H1 (cell line): Measurements from ENCODE around the gene SARNP. TPM values are rescaled to one million over a fixed set of nuclear protein-coding genes. Genes with fewer than 3 reads are reported as not detected.
A peak's percentile ranks its signal among the peaks of the same experiment; 100 is the strongest.

Source experiments
- CBX5 ChIP-seq: fragments of 300-800, 300-1000 bp; sonication (generic); IDR thresholded peaks from 2 replicates; pipeline ENCODE4 v1.7.1; 2016; ENCODE audit warnings: antibody characterized with exemption, low read length, low read depth
- EP300 ChIP-seq, 2 experiments: IDR thresholded peaks; 1 replicate in 1 of 2; 2 replicates in 1 of 2; pipeline ENCODE4 v1.6.1; 2011 to 2012; ENCODE audit warnings: low read depth in 2 of 2, low read length in 2 of 2, mild to moderate bottlenecking in 2 of 2, borderline replicate concordance in 1 of 2, inconsistent platforms in 1 of 2, moderate library complexity in 1 of 2
- PHF8 ChIP-seq: fragments of 200-600 bp; sonication (generic); conservative IDR thresholded peaks from 2 replicates; pipeline ENCODE4 v1.7.1; 2012; ENCODE audit warnings: low read depth, mild to moderate bottlenecking, inconsistent platforms, low read length, moderate library complexity
- SAP30 ChIP-seq: fragments of 300-600 bp; sonication (generic); IDR thresholded peaks from 2 replicates; pipeline ENCODE4 v1.7.1; 2012; ENCODE audit warnings: low read length, moderate library complexity, mild to moderate bottlenecking, inconsistent platforms; ENCODE audit not compliant: insufficient read depth, insufficient replicate concordance
- SIX5 ChIP-seq: IDR thresholded peaks from 2 replicates; pipeline ENCODE4 v1.6.1; 2011; ENCODE audit warnings: mild to moderate bottlenecking, low read depth, low read length
- polyA plus RNA-seq, 7 experiments: library from polyadenylated mRNA; depleted of rRNA in 3 of 7; stranded (reverse) in 5 of 7; unstranded in 2 of 7; fragments of >200 nt in 5 of 7; fragments of 200-250 nt in 2 of 7; gene quantifications; 1 replicate in 5 of 7; 2 replicates in 1 of 7; 4 replicates in 1 of 7; pipeline versions ENCODE4 v1.2.1 to v1.2.3, GENCODE V29; 2011 to 2013; ENCODE audit warnings: missing spikeins in 2 of 7, mixed read lengths in 2 of 7
- total RNA-seq: library from RNA; stranded (reverse); fragmentation: NEBNext Ultra II Directional; extraction: Animal tissue kit (Norgen Biotek cat#: 25700); gene quantifications from 2 replicates; pipeline ENCODE4 v1.2.1, GENCODE V29; 2021
- TF ChIP-seq, protein P1 (sequence below): fragments of 300-600 bp; sonication (generic); IDR thresholded peaks from 2 replicates; pipeline ENCODE4 v1.7.1; 2012; ENCODE audit warnings: low read length, moderate library complexity, mild to moderate bottlenecking, inconsistent platforms; ENCODE audit not compliant: insufficient replicate concordance

The SARNP gene
- total and polyA plus RNA-seq, 2 of the 8 experiments (the other 6 are each of a cell fraction or from before 2014, with no cell fraction given) = 114 to 226 TPM

DNA sequence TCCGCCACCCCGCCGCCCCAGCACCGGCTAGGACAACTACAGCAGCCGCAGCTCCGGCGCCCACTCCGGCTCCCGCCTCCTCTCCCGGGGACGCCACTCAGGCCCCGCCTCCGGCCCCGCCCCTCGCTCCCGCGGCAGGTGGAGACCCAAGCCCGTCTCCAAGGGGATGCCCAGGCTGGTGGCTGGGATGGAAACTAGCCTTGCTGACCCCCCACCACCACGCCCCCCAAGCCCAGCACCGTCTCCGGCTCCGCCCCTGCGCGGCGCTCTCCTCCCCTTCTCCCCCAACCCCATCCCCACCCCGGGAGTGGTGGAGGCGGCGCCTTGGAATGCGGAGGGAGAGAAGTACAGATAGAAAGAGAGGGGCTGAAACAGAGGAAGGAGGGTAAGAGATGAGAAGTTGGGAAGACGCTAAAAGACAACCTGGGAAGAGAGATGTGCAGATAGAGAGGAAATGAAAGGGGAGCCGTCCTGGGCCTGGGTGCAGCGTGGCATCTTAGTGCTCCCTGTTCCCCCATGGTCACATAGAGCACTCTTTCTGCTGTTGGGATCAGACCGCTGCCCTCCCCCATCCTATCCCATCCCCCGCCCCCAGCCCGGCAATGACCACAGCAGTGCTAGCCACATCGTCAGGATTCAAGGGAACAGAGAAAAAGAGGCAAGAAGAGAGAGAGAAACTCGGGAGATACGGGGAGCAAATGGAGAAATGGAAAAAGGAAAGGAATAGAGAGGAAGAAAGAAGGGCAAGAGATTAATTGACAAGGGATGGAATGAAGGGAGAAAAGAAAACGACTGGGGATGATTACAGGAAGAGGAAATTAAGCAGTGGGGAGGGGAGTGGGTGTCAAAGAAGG is 109.5 kb downstream of the SARNP start, which contains the start of gene ITGA7 (continued):
- TF ChIP-seq, protein P1, sequence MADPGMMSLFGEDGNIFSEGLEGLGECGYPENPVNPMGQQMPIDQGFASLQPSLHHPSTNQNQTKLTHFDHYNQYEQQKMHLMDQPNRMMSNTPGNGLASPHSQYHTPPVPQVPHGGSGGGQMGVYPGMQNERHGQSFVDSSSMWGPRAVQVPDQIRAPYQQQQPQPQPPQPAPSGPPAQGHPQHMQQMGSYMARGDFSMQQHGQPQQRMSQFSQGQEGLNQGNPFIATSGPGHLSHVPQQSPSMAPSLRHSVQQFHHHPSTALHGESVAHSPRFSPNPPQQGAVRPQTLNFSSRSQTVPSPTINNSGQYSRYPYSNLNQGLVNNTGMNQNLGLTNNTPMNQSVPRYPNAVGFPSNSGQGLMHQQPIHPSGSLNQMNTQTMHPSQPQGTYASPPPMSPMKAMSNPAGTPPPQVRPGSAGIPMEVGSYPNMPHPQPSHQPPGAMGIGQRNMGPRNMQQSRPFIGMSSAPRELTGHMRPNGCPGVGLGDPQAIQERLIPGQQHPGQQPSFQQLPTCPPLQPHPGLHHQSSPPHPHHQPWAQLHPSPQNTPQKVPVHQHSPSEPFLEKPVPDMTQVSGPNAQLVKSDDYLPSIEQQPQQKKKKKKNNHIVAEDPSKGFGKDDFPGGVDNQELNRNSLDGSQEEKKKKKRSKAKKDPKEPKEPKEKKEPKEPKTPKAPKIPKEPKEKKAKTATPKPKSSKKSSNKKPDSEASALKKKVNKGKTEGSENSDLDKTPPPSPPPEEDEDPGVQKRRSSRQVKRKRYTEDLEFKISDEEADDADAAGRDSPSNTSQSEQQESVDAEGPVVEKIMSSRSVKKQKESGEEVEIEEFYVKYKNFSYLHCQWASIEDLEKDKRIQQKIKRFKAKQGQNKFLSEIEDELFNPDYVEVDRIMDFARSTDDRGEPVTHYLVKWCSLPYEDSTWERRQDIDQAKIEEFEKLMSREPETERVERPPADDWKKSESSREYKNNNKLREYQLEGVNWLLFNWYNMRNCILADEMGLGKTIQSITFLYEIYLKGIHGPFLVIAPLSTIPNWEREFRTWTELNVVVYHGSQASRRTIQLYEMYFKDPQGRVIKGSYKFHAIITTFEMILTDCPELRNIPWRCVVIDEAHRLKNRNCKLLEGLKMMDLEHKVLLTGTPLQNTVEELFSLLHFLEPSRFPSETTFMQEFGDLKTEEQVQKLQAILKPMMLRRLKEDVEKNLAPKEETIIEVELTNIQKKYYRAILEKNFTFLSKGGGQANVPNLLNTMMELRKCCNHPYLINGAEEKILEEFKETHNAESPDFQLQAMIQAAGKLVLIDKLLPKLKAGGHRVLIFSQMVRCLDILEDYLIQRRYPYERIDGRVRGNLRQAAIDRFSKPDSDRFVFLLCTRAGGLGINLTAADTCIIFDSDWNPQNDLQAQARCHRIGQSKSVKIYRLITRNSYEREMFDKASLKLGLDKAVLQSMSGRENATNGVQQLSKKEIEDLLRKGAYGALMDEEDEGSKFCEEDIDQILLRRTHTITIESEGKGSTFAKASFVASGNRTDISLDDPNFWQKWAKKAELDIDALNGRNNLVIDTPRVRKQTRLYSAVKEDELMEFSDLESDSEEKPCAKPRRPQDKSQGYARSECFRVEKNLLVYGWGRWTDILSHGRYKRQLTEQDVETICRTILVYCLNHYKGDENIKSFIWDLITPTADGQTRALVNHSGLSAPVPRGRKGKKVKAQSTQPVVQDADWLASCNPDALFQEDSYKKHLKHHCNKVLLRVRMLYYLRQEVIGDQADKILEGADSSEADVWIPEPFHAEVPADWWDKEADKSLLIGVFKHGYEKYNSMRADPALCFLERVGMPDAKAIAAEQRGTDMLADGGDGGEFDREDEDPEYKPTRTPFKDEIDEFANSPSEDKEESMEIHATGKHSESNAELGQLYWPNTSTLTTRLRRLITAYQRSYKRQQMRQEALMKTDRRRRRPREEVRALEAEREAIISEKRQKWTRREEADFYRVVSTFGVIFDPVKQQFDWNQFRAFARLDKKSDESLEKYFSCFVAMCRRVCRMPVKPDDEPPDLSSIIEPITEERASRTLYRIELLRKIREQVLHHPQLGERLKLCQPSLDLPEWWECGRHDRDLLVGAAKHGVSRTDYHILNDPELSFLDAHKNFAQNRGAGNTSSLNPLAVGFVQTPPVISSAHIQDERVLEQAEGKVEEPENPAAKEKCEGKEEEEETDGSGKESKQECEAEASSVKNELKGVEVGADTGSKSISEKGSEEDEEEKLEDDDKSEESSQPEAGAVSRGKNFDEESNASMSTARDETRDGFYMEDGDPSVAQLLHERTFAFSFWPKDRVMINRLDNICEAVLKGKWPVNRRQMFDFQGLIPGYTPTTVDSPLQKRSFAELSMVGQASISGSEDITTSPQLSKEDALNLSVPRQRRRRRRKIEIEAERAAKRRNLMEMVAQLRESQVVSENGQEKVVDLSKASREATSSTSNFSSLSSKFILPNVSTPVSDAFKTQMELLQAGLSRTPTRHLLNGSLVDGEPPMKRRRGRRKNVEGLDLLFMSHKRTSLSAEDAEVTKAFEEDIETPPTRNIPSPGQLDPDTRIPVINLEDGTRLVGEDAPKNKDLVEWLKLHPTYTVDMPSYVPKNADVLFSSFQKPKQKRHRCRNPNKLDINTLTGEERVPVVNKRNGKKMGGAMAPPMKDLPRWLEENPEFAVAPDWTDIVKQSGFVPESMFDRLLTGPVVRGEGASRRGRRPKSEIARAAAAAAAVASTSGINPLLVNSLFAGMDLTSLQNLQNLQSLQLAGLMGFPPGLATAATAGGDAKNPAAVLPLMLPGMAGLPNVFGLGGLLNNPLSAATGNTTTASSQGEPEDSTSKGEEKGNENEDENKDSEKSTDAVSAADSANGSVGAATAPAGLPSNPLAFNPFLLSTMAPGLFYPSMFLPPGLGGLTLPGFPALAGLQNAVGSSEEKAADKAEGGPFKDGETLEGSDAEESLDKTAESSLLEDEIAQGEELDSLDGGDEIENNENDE = no peak
- no peak for TF ChIP-seq CBX5
- TF ChIP-seq EP300 (IDR thresholded peaks at IDR 0.05; ENCODE audit: borderline replicate concordance in 1 of 2, low read depth in 2 of 2, low read length in 2 of 2) = no peak
- peak; percentile 43 for TF ChIP-seq PHF8
- TF ChIP-seq SAP30 = no peak
- no peak for TF ChIP-seq SIX5
